Fibroblast of the aortic adventitia (primary cell): ENCODE results near the gene PLLP. TPM values are rescaled to one million over a fixed set of nuclear protein-coding genes. Genes with fewer than 3 reads are reported as not detected.

Experiments
- DNase-seq: peaks from one replicate; pipeline ENCODE4 v3.0.0-alpha.2; 2010; ENCODE audit warnings: low read depth
- H3K4me3 ChIP-seq: 2 replicates; pipeline ENCODE4 v1.5.1; 2011; ENCODE audit warnings: low read depth, mild to moderate bottlenecking, control low read depth, low read length, moderate library complexity
- total RNA-seq: library from RNA; depleted of rRNA; stranded (reverse); fragments of >200 nt; gene quantifications from 2 replicates; pipeline ENCODE4 v1.2.3, GENCODE V29; 2012; ENCODE audit warnings: low replicate concordance
- TF ChIP-seq, protein P1 (sequence below): IDR thresholded peaks from 2 replicates; pipeline ENCODE4 v1.5.1; 2011; ENCODE audit warnings: mild to moderate bottlenecking, low read length, control low read depth, inconsistent platforms; ENCODE audit not compliant: insufficient read depth

Gene PLLP
- total RNA-seq, 1 donor = under 0.01 TPM

DNA sequence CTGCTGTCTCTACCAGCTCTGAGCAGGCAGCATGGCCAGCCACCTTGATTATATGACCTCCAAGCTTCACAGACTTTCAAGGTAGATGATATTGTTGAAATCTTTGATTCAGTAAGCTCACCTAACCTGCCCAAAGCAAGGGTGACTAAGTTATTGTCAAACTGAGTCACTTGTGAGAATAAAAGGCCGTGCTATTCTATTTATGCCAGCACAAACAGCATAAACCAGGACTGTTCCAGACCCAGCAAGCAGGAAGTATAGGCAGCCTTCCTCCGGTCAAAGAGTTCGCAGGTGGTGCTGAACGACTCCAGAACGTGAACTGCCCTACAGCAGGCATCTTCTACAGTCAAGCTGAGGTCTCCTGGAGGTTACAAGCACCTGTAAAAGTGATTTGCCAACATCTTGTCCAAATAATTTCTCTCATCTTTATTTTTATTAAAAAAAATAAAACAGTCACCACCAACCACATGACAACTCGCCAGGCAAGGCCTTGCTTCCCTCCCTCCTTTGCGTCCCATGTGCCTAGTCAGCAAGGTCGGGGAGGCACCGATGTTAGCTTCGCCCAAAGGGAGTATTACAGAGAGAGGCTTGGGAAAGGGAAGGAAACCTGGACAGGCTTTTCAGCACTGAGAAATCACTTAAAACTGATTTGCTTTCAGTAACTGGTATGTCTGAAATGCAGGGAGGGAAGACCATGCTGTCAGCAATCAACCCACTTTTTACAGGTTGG lies 28.6 kb downstream of the PLLP start:
- DNase-seq = no peak
- H3K4me3 ChIP-seq = no peak overlapping the region
- TF ChIP-seq, protein P1, sequence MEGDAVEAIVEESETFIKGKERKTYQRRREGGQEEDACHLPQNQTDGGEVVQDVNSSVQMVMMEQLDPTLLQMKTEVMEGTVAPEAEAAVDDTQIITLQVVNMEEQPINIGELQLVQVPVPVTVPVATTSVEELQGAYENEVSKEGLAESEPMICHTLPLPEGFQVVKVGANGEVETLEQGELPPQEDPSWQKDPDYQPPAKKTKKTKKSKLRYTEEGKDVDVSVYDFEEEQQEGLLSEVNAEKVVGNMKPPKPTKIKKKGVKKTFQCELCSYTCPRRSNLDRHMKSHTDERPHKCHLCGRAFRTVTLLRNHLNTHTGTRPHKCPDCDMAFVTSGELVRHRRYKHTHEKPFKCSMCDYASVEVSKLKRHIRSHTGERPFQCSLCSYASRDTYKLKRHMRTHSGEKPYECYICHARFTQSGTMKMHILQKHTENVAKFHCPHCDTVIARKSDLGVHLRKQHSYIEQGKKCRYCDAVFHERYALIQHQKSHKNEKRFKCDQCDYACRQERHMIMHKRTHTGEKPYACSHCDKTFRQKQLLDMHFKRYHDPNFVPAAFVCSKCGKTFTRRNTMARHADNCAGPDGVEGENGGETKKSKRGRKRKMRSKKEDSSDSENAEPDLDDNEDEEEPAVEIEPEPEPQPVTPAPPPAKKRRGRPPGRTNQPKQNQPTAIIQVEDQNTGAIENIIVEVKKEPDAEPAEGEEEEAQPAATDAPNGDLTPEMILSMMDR = no peak

DNA sequence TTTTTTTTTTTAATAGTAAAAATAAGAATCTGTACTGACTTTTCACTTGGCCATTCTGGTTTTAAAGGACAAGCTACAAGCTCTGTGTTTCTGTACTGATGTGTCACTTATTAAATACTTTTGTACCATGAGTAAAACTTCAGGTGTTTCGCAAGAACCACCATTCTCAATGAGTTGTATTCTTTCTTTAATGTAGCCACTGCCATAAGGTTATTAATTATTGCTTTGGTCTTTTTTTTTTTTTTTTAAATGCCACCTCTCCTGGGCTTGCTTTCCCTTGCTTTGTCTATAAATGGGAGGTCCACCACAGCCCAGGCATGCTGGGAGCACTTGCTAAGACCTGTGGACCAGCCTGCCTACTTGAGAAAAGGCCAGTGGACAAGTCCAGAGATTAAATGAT lies 31.0 kb downstream of the PLLP start:
- DNase-seq = no peak

GRCh38 chr16:57252148-57252721 lies 32.2 kb downstream of the PLLP start:
- no peak for DNase-seq
- TF ChIP-seq, protein P1 = no peak
- H3K4me3 ChIP-seq = no peak overlapping the region

More for the DNA sequence above, 31.0 kb downstream of the PLLP start:
- no peak overlapping the region for H3K4me3 ChIP-seq
- TF ChIP-seq, protein P1 = no peak

GRCh38 chr16:57251352-57251751 lies 33.1 kb downstream of the PLLP start:
- no peak overlapping the region for H3K4me3 ChIP-seq
- DNase-seq = no peak
- TF ChIP-seq, protein P1 = no peak

DNA sequence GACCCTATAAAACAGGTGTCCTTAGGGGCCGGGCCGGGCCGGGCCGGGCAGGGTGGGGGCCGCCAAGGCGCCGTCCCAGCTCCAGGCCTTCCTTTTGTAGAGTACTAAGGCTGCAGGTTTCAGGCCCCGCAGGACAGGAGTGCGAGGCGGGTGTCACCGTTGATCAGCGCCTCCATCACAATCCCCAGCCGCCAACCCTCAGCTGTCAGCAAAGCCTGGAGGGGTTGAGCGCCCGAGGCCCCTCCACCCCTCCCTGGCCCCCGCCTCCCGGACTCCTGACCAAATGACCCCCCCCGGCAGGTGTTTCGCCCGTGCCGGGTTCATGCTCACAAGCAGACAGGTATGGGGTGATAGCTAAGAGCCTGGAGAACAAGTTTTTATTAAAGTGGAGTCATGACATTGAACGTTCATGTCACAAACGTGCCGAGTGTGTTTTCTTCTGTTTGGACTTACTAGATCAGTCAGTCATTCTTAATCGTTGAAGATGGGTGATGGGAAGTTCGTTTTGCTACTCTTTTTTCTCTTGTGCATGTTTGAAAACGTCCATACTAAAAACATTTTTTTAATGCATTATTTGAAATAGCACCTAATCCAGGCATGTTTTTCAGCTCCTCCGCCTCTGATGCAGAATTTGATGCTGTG lies 38.9 kb downstream of the PLLP start:
- TF ChIP-seq, protein P1 = no peak
- peak overlapping the region; percentile 79 for H3K4me3 ChIP-seq
- DNase-seq = peak; percentile 20

- DNase-seq = peak; percentile 97
- H3K4me3 ChIP-seq = peak within 1 kb of the TSS; percentile 79
- TF ChIP-seq, protein P1 = no peak
Measured at GRCh38 chr16:57244767-57245471, 39.6 kb downstream of the PLLP start, which contains the start of gene ARL2BP. TSS of gene ARL2BP (plus strand) at chr16:57245259. CDS start at chr16:57245368, 109 bp downstream.
